HG03159 (cell line): ENCODE results near the gene TAAR2.
"Not testable (repeated sequence)": the region's sequence is repeated elsewhere in the genome, so short reads cannot be mapped to it uniquely, and the experiment has no call there.

Experiments used
- ATAC-seq: cut with Tn5 transposase; IDR thresholded peaks from one replicate; pipeline ENCODE4 v1.9.1; 2021; ENCODE audit warnings: mild to moderate bottlenecking, moderate library complexity; ENCODE audit not compliant: unreplicated experiment

The TAAR2 gene

GRCh38 chr6:132614554-132614953 lies 9.5 kb downstream of the TAAR2 start:
- no peak for ATAC-seq

DNA sequence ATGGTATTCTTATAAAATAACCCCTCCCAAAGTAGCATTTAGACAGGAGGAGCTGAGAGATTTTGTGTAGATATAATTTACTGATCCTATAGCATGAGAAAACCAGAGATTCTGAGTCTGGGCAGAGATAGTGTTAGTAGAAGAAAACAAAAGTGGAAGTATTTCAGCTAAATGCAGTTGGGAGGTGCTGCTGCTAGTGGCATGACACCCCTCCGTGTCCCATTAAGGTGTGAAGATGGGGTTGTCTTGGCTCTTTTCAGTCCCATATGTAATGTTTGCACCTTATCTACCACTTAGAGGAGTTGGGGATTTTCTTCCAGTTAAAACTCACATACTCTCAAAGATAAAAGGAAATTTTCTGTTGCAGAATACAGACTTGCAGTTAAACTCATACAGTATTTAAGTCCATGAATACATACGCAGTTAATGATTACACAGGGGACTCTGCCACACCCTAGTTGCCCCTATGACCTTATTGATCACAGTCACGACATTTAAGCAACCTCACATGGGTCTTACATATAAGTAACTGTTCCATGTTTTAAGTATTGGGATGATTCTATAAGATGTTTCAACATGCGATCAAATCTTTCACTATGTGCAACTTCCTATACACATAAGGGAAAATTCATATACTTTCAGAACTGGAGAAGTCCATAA lies 11.5 kb downstream of the TAAR2 start:
- no peak for ATAC-seq

DNA sequence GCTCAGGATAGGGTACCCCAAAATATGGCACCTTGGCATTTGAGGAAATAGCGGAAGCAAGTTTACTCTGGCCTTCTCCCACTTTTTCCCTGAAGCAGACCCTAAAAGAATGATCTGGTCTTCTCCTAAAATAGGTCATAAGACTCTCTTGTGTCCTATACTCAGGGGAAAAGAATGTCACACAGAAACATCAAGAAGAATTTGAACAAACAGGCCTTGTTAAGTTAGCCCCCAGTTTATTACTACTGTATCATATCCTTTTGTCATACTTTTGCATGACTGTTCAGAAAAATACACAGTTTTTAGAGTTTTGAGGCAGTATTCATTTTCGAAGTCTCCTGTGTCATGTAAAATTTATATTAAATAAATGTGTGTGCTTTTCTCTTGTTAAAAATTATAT lies 12.5 kb downstream of the TAAR2 start:
- ATAC-seq, result no peak

DNA sequence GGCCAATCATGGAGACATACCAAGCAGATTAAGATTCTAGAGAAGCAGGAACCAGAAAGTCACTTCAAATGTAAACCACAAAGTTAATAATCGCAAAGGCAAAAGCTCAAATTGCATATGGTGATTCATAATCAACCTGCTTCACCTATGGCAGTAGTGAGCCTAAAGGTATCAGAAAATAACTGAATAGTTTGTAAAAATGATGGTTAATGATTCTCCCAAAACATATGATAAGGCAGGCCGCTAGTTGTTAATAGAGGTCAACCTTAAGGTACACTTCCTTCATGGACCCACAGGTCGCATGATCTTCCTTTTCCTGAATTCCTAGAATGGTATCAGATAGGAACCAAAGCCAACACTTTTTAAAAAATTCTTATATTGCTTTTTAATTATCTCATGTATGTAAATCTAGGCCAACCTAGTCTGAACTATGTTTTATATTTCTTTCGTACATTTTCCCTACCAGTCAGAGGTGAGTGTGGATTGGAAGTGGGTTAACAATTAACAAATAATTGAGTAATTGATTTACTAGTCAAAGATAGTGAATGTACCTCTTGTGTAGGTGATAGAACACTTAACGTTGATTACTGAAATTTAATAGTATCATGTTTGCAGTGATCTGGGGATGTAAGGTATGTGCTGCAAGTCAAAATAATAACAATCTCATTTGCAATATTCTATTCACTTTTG lies 16.4 kb downstream of the TAAR2 start:
- ATAC-seq, result peak; percentile 85

- no peak for ATAC-seq
These were observed 19.4 kb downstream of the TAAR2 start for GRCh38 chr6:132604635-132605152.

DNA sequence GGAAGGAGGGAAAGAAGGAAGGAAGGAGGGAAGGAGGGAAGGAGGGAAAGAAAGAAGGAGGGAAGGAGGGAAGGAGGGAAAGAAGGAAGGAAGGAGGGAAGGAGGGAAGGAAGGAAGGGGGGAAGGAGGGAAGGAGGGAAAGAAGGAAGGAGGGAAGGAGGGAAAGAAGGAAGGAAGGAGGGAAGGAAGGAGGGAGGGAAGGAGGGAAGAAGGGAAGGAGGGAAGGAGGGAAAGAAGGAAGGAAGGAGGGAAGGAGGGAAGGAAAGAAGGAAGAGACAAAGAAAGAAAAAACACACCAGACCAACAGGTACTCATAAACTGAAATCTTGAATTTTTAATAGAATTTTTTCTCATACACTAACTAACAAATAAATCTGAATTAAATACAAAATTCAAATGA lies 23.2 kb downstream of the TAAR2 start:
- not testable (repeated sequence) for ATAC-seq

DNA sequence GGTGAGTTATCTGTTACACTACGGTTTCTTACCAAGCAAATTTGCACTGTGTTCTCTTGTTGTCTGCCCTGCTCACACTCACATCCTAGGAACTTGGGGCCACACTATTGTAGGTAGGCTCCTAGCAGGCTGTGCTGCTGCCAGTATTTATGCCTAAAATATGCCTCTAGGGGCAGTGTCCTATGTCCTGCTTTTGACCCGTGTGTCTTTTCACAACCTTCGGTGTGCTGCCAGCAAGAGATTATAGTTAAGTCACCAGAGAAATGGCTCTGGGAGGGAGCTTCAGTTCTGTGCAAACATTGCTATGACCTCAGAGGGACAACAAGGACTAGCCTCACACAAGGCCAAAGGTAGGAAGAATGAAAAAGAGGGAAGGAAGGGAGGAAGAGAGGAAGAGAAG lies 25.6 kb downstream of the TAAR2 start:
- ATAC-seq, result peak; percentile 88

- no peak for ATAC-seq
These were observed 27.9 kb downstream of the TAAR2 start for GRCh38 chr6:132596201-132596600.

GRCh38 chr6:132592855-132593254 lies 31.2 kb downstream of the TAAR2 start:
- ATAC-seq, result no peak

DNA sequence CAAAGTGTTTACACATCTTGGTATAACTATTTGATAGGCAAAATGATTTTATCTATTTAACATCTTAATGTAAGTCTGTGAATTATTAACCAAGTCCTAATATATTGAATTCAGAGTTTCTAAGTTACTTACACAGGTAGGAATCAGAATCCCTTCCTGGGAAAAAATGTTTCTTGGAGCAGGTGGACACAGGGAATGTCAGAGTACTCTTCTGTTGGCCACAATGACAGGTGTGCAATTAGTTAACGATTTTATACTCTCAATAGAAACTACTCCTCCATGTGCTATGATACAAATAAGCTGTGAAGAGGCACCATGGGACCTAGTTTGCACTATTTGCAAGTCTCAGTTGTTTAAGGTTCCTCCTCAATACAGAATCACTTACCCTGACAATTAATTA lies 33.7 kb downstream of the TAAR2 start:
- no peak for ATAC-seq

GRCh38 chr6:132589454-132589853 lies 34.6 kb downstream of the TAAR2 start, which contains the start of gene TAAR5:
Gene TAAR5, minus strand, starts transcription at chr6:132589741. Its CDS starts 55 bp downstream, at chr6:132589686.
- no peak for ATAC-seq

GRCh38 chr6:132587424-132587823 lies 36.7 kb downstream of the TAAR2 start:
- ATAC-seq, result no peak

GRCh38 chr6:132584698-132585097 lies 39.4 kb downstream of the TAAR2 start:
- no peak for ATAC-seq

- no peak for ATAC-seq
These were observed 52.3 kb downstream of the TAAR2 start for GRCh38 chr6:132571774-132572173.

DNA sequence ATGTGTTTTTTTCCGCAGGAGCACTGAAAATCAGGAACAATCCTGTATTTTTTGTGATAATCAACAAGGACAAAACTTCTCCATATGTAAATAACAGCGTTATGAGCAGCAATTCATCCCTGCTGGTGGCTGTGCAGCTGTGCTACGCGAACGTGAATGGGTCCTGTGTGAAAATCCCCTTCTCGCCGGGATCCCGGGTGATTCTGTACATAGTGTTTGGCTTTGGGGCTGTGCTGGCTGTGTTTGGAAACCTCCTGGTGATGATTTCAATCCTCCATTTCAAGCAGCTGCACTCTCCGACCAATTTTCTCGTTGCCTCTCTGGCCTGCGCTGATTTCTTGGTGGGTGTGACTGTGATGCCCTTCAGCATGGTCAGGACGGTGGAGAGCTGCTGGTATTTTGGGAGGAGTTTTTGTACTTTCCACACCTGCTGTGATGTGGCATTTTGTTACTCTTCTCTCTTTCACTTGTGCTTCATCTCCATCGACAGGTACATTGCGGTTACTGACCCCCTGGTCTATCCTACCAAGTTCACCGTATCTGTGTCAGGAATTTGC lies 53.8 kb downstream of the TAAR2 start, which contains the start of gene TAAR6:
Gene TAAR6 (plus strand): TSS at position 102 of the 557 bp plus-strand sequence. CDS start 0 bp downstream, at position 102.
- no peak for ATAC-seq

DNA sequence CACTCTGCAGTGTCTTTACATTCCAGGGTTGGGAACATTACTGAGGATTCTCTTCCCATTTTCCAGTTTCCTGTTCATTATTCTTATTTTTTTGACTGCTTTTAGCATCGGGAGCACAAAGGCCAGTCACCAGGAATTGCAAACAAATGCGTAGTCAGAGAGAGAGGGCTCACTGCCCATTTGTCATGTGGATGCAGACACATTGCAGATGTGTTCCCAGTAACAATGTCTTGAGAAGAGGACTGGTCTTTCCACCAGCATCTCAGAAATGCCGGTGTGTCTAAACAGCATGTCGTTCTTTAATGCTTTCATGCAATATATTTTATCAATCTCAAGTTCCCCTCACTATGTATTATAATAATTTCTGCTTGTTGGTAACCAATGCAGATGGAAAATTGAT lies 54.9 kb downstream of the TAAR2 start:
- no peak for ATAC-seq

DNA sequence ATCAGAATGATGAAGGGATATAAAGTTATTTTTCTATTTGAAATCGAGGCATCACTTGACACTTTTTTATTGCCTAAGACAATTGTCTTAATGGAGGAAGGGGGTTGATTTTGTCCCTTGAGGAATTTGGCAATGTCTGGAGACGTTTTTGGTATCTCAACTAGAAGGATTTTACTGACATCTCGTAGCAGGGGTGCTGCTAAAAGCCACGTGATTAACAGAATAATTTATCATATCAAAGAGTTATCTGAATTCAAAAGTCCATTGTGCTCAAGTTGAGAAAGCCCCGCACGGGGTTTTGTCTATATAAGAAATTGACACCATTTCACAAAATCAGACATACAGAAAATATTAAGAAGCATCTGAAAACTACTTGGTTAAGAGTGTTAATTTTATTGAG lies 55.5 kb downstream of the TAAR2 start:
- no peak for ATAC-seq

DNA sequence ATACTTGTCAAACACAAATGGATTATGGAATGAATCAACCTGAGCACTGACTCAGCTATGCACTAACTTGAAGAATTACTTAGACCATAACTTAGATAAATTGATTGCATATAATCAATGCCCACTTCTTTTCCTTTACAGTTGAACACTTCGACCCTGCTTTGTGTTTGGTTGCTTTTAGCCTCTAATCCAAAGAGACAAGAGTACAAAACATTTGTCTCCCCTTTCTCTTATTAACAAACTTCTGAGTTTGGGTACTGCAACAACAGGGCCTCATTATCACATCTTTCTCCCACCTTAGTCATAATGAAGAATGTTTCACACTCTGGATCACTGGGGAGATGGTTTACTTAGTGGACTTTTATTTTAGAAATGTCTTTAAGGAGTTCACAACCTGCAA lies 56.5 kb downstream of the TAAR2 start:
- no peak for ATAC-seq
